CD4-positive, alpha-beta T cell (primary cell): ENCODE results near the gene DENND1B. TPM values are rescaled to one million over a fixed set of nuclear protein-coding genes. Genes with fewer than 3 reads are reported as not detected.

ENCODE experiments used
- ATAC-seq: fragments of 200-7000 bp; cut with Tn5 transposase; one replicate; pipeline ENCODE4 v1.10.0; 2022; ENCODE audit warnings: mild to moderate bottlenecking; ENCODE audit not compliant: poor library complexity
- CTCF ChIA-PET: fragments of 350-600 bp; sonication (Branson Sonifier 250); formaldehyde crosslinking; loops from one replicate; lab custom pipeline; 2021; ENCODE audit warnings: antibody characterized with exemption, inconsistent platforms; lab: Charles Lee
- POLR2A ChIA-PET: fragments of 350-600 bp; sonication (Branson Sonifier 250); formaldehyde crosslinking; loops from one replicate; lab custom pipeline; 2021; ENCODE audit warnings: antibody characterized with exemption, inconsistent platforms; lab: Charles Lee
- DNase-seq, 14 experiments: peaks; one replicate each; pipeline ENCODE4 v3.0.0-alpha.2; 2013 to 2020; ENCODE audit warnings: mixed read lengths in 2 of 14
- H3K27ac ChIP-seq, 2 donors: one replicate each; pipeline versions ENCODE4 v1.5.1 to v1.7.0; 2013; ENCODE audit warnings: low read length in 2 of 2, low read depth in 1 of 2, mild to moderate bottlenecking in 1 of 2
- H3K27me3 ChIP-seq, 2 experiments: 1 replicate in 1 of 2; 2 replicates in 1 of 2; pipeline versions ENCODE4 v1.6.1 to v1.7.0; 2013; ENCODE audit warnings: low read length in 2 of 2, control low read depth in 1 of 2, mild to moderate bottlenecking in 1 of 2, moderate library complexity in 1 of 2; ENCODE audit not compliant: insufficient read depth in 2 of 2, control insufficient read depth in 1 of 2
- H3K36me3 ChIP-seq: one replicate; pipeline ENCODE4 v1.6.1; 2013; ENCODE audit warnings: low read length, control low read depth; ENCODE audit not compliant: insufficient read depth
- H3K4me1 ChIP-seq: one replicate; pipeline ENCODE4 v1.6.1; 2013; ENCODE audit warnings: low read length, control low read depth; ENCODE audit not compliant: insufficient read depth
- H3K4me3 ChIP-seq: one replicate; pipeline ENCODE4 v1.5.1; 2013; ENCODE audit warnings: mild to moderate bottlenecking, low read length, moderate library complexity
- H3K9me3 ChIP-seq, 2 experiments: 1 replicate in 1 of 2; 2 replicates in 1 of 2; pipeline versions ENCODE4 v1.6.1 to v1.7.0; 2013; ENCODE audit warnings: low read length in 2 of 2, mild to moderate bottlenecking in 2 of 2, control low read depth in 1 of 2, moderate library complexity in 1 of 2; ENCODE audit not compliant: control insufficient read depth in 1 of 2, insufficient read depth in 1 of 2
- H3K27ac Mint-ChIP-seq: one replicate; pipeline ENCODE4 v1.8.0; 2020; ENCODE audit warnings: mixed read lengths
- H3K27me3 Mint-ChIP-seq: one replicate; pipeline ENCODE4 v1.8.0; 2021; ENCODE audit warnings: mixed read lengths
- H3K36me3 Mint-ChIP-seq: one replicate; pipeline ENCODE4 v1.8.0; 2021; ENCODE audit warnings: low read depth, mixed read lengths
- H3K4me1 Mint-ChIP-seq: one replicate; pipeline ENCODE4 v1.8.0; 2021; ENCODE audit warnings: low read depth, mixed read lengths
- H3K4me3 Mint-ChIP-seq: one replicate; pipeline ENCODE4 v1.8.0; 2020; ENCODE audit warnings: mild to moderate bottlenecking, mixed read lengths
- H3K9me3 Mint-ChIP-seq: one replicate; pipeline ENCODE4 v1.8.0; 2020; ENCODE audit warnings: mixed read lengths
- intact Hi-C, 2 experiments: fragments of 100-400 bp; cut with DNase I in 1 of 2; cut with micrococcal nuclease in 1 of 2; formaldehyde crosslinking; loops; one replicate each; pipeline versions ENCODE4 v1.15.1 to v1.9.0; 2023 to 2025; cut with DNase I, micrococcal nuclease
- total RNA-seq, 174 experiments: library from RNA in 2 of 174; stranded (reverse) in 2 of 174; gene quantifications; one replicate each; pipeline ENCODE4 v1.2.3 and lab custom pipeline; 2021 to 2026
- TF ChIP-seq, protein P1 (sequence below): fragments of 200-600 bp; IDR thresholded peaks from one replicate; pipeline ENCODE4 v1.8.0; 2022; ENCODE audit warnings: antibody characterized with exemption, mild to moderate bottlenecking

Gene DENND1B
- total RNA-seq, 2 experiments from 2014 or later, result 23.9 to 26.5 TPM

DNA sequence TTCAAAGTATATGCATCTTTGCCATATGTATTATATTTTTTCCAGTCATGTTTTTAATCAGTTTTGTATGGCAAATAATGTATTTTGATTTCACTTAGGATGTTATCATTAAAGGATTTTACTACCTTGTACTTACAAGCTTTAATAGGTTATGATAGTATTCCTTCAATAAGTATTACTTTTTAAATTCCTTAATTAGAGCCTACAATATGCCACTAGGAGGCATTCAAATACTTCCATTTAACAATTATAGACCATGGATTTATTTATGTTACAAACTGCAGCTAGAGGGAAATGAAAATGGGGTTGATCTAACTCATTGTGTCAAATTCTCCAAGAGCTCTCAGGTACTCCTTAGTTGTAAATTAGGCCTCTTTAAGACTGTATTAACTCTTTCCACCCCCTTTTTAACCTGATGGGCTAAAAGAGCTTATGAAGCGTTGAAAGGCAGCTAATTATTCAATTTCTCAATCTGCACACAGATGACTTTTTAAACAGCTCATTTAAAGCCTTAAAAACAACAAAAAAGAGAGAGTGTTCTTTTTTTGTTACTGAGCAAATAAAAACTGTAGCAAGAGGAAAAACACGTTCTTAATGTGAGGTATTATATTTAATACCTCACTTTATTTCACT, 156.2 kb downstream of the DENND1B start:
- Histone ChIP-seq H3K27ac (no peak overlapping the region), H3K4me3 (no peak overlapping the region), H3K36me3 (peaks cover 14% of the 10 kb centered on the region), H3K4me1 (no peaks in the 10 kb centered on the region), H3K27me3 (no peaks in the 10 kb centered on the region), H3K9me3 (no peaks in the 10 kb centered on the region)
- no peak overlapping the region for H3K27ac Mint-ChIP-seq
- CTCF ChIA-PET, result interaction anchor here (2.6 kb wide), 1 partner anchor 249 kb away, joined by 22 read pairs; no protein-coding TSS in a partner anchor
- H3K9me3 Mint-ChIP-seq, result no peaks in the 10 kb centered on the region
- H3K27me3 Mint-ChIP-seq, result no peaks in the 10 kb centered on the region
- DNase-seq (peak in 3 of 14 experiments; percentile 25 to 45 (median 27)), ATAC-seq (peak; percentile 37)
- H3K4me3 Mint-ChIP-seq, result no peak overlapping the region
- POLR2A ChIA-PET, result interaction anchor here (1.1 kb wide), 1 partner anchor 249 kb away, joined by 3 read pairs; no protein-coding TSS in a partner anchor
- TF ChIP-seq, protein P1, sequence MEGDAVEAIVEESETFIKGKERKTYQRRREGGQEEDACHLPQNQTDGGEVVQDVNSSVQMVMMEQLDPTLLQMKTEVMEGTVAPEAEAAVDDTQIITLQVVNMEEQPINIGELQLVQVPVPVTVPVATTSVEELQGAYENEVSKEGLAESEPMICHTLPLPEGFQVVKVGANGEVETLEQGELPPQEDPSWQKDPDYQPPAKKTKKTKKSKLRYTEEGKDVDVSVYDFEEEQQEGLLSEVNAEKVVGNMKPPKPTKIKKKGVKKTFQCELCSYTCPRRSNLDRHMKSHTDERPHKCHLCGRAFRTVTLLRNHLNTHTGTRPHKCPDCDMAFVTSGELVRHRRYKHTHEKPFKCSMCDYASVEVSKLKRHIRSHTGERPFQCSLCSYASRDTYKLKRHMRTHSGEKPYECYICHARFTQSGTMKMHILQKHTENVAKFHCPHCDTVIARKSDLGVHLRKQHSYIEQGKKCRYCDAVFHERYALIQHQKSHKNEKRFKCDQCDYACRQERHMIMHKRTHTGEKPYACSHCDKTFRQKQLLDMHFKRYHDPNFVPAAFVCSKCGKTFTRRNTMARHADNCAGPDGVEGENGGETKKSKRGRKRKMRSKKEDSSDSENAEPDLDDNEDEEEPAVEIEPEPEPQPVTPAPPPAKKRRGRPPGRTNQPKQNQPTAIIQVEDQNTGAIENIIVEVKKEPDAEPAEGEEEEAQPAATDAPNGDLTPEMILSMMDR, result peak; percentile 29
- H3K36me3 Mint-ChIP-seq, result peaks cover 20% of the 10 kb centered on the region
- peaks cover 5% of the 10 kb centered on the region for H3K4me1 Mint-ChIP-seq
- intact Hi-C loops, result loop anchor here (1.0 to 5.0 kb wide), 4 partner anchors 250 to 848 kb away; no protein-coding TSS in a partner anchor

- Mint-ChIP-seq H3K4me3 (no peak overlapping the region), H3K27ac (no peak overlapping the region), H3K27me3 (no peaks in the 10 kb centered on the region), H3K36me3 (peaks cover 17% of the 10 kb centered on the region), H3K4me1 (peaks cover 5% of the 10 kb centered on the region), H3K9me3 (no peaks in the 10 kb centered on the region)
- POLR2A ChIA-PET, result no interaction called here
- no peak for ATAC-seq
- CTCF ChIA-PET, result interaction anchor here (2.6 kb wide), 1 partner anchor 250 kb away, joined by 22 read pairs; no protein-coding TSS in a partner anchor
- peaks cover 14% of the 10 kb centered on the region for H3K36me3 ChIP-seq
- H3K27ac ChIP-seq, result no peak overlapping the region
- no peak for DNase-seq
- H3K9me3 ChIP-seq, result no peaks in the 10 kb centered on the region
- intact Hi-C loops, result loop anchor here (5.0 kb wide), 2 partner anchors 844 to 849 kb away; no protein-coding TSS in a partner anchor
- H3K4me3 ChIP-seq, result no peak overlapping the region
- no peaks in the 10 kb centered on the region for H3K27me3 ChIP-seq
- no peaks in the 10 kb centered on the region for H3K4me1 ChIP-seq
- TF ChIP-seq, protein P1, result no peak
These were observed 157.2 kb downstream of the DENND1B start for GRCh38 chr1:197618061-197618460.

GRCh38 chr1:197615693-197616011, 159.6 kb downstream of the DENND1B start:
- no peaks in the 10 kb centered on the region for H3K27me3 ChIP-seq
- ChIA-PET POLR2A (interaction anchor here (1.1 kb wide), 1 partner anchor 23 kb away, joined by 3 read pairs; no protein-coding TSS in a partner anchor), CTCF (interaction anchor here (1.2 to 1.7 kb wide), 3 partner anchors 10 to 254 kb away, joined by 3 to 16 read pairs (median 3); no protein-coding TSS in a partner anchor)
- ATAC-seq (no peak), DNase-seq (no peak)
- Mint-ChIP-seq H3K27ac (no peak overlapping the region), H3K27me3 (no peaks in the 10 kb centered on the region), H3K4me3 (no peak overlapping the region), H3K9me3 (no peaks in the 10 kb centered on the region), H3K36me3 (peaks cover 17% of the 10 kb centered on the region), H3K4me1 (peaks cover 5% of the 10 kb centered on the region)
- peaks cover 14% of the 10 kb centered on the region for H3K36me3 ChIP-seq
- H3K4me1 ChIP-seq, result no peaks in the 10 kb centered on the region
- intact Hi-C loops, result loop anchor here (1.0 to 5.0 kb wide), 4 partner anchors 254 to 852 kb away; no protein-coding TSS in a partner anchor
- no peaks in the 10 kb centered on the region for H3K9me3 ChIP-seq
- H3K27ac ChIP-seq, result no peak overlapping the region
- TF ChIP-seq, protein P1, result no peak
- no peak overlapping the region for H3K4me3 ChIP-seq
